ENCODE results near the gene RASGEF1C.

RASGEF1C gene

GRCh38 chr5:180116077-180116999 lies 92.7 kb downstream of the RASGEF1C start:
- TF ChIP-seq, protein P1, sequence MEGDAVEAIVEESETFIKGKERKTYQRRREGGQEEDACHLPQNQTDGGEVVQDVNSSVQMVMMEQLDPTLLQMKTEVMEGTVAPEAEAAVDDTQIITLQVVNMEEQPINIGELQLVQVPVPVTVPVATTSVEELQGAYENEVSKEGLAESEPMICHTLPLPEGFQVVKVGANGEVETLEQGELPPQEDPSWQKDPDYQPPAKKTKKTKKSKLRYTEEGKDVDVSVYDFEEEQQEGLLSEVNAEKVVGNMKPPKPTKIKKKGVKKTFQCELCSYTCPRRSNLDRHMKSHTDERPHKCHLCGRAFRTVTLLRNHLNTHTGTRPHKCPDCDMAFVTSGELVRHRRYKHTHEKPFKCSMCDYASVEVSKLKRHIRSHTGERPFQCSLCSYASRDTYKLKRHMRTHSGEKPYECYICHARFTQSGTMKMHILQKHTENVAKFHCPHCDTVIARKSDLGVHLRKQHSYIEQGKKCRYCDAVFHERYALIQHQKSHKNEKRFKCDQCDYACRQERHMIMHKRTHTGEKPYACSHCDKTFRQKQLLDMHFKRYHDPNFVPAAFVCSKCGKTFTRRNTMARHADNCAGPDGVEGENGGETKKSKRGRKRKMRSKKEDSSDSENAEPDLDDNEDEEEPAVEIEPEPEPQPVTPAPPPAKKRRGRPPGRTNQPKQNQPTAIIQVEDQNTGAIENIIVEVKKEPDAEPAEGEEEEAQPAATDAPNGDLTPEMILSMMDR (IDR thresholded peaks at IDR 0.05; ENCODE audit: low read depth, low read length, missing control alignments), result no peak
- H3K4me3 ChIP-seq (ENCODE audit: low read depth, low read length), result no peak overlapping the region
- DNase-seq (ENCODE audit: low read depth), result no peak
- in situ Hi-C loops (cut with HindIII; ENCODE audit: low sequenced_read_pairs), result no loop called here

- DNase-seq (ENCODE audit: low read depth), result no peak
- TF ChIP-seq, protein P1 (IDR thresholded peaks at IDR 0.05; ENCODE audit: low read depth, low read length, missing control alignments), result no peak
- no peak overlapping the region for H3K4me3 ChIP-seq (ENCODE audit: low read depth, low read length)
- in situ Hi-C loops (cut with HindIII; ENCODE audit: low sequenced_read_pairs), result no loop called here
These were observed 93.5 kb downstream of the RASGEF1C start for GRCh38 chr5:180115326-180116076.

DNA sequence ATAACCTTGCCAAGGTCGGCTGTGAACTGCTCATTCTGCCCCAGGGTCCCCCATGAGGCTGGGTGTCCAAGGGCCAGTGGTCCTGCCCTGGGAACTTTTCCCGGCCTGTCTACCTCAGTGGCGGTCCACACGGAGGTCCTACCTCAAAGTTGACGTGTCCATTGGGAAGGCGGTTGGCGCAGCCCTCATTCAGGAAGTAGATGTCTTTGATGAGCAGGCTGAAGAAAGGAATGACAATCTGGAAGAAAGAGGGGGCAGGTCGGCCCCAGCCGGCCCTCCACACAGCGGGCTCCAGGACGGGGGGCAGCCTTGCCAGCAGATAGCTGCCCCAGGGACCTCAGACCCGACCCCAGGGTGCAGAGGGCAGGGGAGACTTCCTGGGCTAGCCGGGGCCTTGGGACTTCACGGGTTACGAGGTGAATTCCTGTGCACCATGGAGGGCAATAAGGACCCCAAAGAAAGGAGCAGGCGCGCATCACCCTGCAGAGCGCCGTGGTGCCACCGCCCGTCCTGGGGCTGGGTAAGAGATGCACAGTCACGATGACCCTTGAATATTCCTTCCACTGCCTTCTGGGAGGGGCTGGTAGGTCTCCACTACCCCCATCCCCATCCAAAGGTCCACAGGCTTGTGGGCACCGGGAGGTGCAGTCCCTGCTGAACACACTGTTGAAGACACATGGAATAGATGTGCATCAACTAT lies 94.6 kb downstream of the RASGEF1C start:
- no peak for DNase-seq (ENCODE audit: low read depth)
- no peak overlapping the region for H3K4me3 ChIP-seq (ENCODE audit: low read depth, low read length)
- TF ChIP-seq, protein P1 (IDR thresholded peaks at IDR 0.05; ENCODE audit: low read depth, low read length, missing control alignments), result no peak
- in situ Hi-C loops (cut with HindIII; ENCODE audit: low sequenced_read_pairs), result no loop called here

- no peak for DNase-seq (ENCODE audit: low read depth)
- in situ Hi-C loops (cut with HindIII; ENCODE audit: low sequenced_read_pairs), result no loop called here
- TF ChIP-seq, protein P1 (IDR thresholded peaks at IDR 0.05; ENCODE audit: low read depth, low read length, missing control alignments), result no peak
- no peak overlapping the region for H3K4me3 ChIP-seq (ENCODE audit: low read depth, low read length)
These were observed 95.2 kb downstream of the RASGEF1C start for GRCh38 chr5:180113660-180114303.

GRCh38 chr5:180112181-180112861 lies 96.7 kb downstream of the RASGEF1C start:
- DNase-seq (ENCODE audit: low read depth), result no peak
- TF ChIP-seq, protein P1 (IDR thresholded peaks at IDR 0.05; ENCODE audit: low read depth, low read length, missing control alignments), result no peak
- no peak overlapping the region for H3K4me3 ChIP-seq (ENCODE audit: low read depth, low read length)
- in situ Hi-C loops (cut with HindIII; ENCODE audit: low sequenced_read_pairs), result no loop called here

Measured in astrocyte of the cerebellum (primary cell).